Neural cell (in vitro differentiated cells): Measurements from ENCODE around the gene ADRA2B.

Experiments
- EP300 ChIP-seq: fragments of 450-650 bp; conservative IDR thresholded peaks from 2 replicates; pipeline ENCODE4 v1.6.1; 2014; ENCODE audit warnings: antibody characterized with exemption, mild to moderate bottlenecking, moderate library complexity; ENCODE audit not compliant: poor library complexity, severe bottlenecking
- TAF1 ChIP-seq: IDR thresholded peaks from 2 replicates; pipeline ENCODE4 v1.6.1; 2012; ENCODE audit warnings: low read depth
- TF ChIP-seq, protein P1 (sequence below): fragments of 450-650 bp; IDR thresholded peaks from 2 replicates; pipeline ENCODE4 v1.5.1; 2014; ENCODE audit warnings: antibody characterized with exemption, mild to moderate bottlenecking, moderate library complexity; ENCODE audit not compliant: poor library complexity, severe bottlenecking

DNA sequence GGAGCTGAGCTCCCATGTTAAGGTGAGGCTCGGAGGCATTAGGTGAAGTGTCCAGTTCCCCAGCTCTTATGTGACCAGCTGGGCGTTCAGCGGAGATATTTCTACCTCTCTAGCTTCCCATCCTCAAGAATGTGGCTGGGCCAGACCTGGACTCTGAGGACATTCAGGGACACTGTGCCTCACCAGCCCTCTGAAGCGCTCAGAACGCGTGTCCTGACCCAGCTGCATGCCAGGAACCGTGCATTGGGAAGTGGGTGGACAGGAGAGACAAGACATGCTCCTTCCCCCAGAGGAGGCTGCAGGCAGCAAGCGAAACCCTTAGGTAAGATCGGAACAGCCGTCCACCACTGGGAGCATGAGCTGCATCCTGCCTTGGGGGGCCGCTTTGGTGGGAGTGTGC, 43.6 kb downstream of the ADRA2B start:
- no peak for TF ChIP-seq TAF1
- TF ChIP-seq, protein P1, sequence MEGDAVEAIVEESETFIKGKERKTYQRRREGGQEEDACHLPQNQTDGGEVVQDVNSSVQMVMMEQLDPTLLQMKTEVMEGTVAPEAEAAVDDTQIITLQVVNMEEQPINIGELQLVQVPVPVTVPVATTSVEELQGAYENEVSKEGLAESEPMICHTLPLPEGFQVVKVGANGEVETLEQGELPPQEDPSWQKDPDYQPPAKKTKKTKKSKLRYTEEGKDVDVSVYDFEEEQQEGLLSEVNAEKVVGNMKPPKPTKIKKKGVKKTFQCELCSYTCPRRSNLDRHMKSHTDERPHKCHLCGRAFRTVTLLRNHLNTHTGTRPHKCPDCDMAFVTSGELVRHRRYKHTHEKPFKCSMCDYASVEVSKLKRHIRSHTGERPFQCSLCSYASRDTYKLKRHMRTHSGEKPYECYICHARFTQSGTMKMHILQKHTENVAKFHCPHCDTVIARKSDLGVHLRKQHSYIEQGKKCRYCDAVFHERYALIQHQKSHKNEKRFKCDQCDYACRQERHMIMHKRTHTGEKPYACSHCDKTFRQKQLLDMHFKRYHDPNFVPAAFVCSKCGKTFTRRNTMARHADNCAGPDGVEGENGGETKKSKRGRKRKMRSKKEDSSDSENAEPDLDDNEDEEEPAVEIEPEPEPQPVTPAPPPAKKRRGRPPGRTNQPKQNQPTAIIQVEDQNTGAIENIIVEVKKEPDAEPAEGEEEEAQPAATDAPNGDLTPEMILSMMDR = no peak
- TF ChIP-seq EP300 = no peak
